Endothelial cell of umbilical vein (primary cell): ENCODE data around the gene SIPA1L3. TPM values are rescaled to one million over a fixed set of nuclear protein-coding genes. Genes with fewer than 3 reads are reported as not detected.

ENCODE experiments used
- BruUV-seq: library from RNA; stranded (reverse); fragments of 400-500 nt; replicated peaks from 2 replicates; lab custom pipeline; 2021; lab: Mats Ljungman, UMichigan
- CTCF ChIA-PET: fragments of 300-600, 350-600 bp; sonication (Branson Sonifier 250); formaldehyde crosslinking; loops from one replicate; lab custom pipeline; 2021; ENCODE audit warnings: antibody characterized with exemption, inconsistent platforms; lab: Charles Lee
- POLR2A ChIA-PET: fragments of 300-600, 350-600 bp; sonication (Branson Sonifier 250); formaldehyde crosslinking; loops from one replicate; lab custom pipeline; 2021; ENCODE audit warnings: antibody characterized with exemption, inconsistent platforms; lab: Charles Lee
- DNase-seq: peaks from one replicate; pipeline ENCODE4 v3.0.0-alpha.2; 2011; ENCODE audit warnings: low read depth, low spot score
- FAIRE-seq: peaks from 2 replicates; lab custom pipeline; 2011; peaks lifted over from hg19 to GRCh38; lab: Jason Lieb, UNC
- H2AFZ ChIP-seq: 2 replicates; pipeline ENCODE4 v1.6.0; 2012; ENCODE audit warnings: low read depth, low read length, control low read depth, inconsistent platforms
- H3K27ac ChIP-seq: 2 replicates; pipeline ENCODE4 v1.5.1; 2011; ENCODE audit warnings: low read depth, mild to moderate bottlenecking, control low read depth, low read length, moderate library complexity; ENCODE audit not compliant: insufficient read depth
- H3K27me3 ChIP-seq, 2 experiments: 2 replicates each; pipeline versions ENCODE4 v1.6.0 to v1.6.1; 2011; ENCODE audit warnings: low read length in 2 of 2, mixed read lengths in 1 of 2; ENCODE audit not compliant: control insufficient read depth in 2 of 2, insufficient read depth in 2 of 2
- H3K36me3 ChIP-seq, 2 experiments: 2 replicates in 1 of 2; 3 replicates in 1 of 2; pipeline ENCODE4 v1.5.1; 2011; ENCODE audit warnings: low read length in 2 of 2, mild to moderate bottlenecking in 1 of 2, moderate library complexity in 1 of 2; ENCODE audit not compliant: control insufficient read depth in 2 of 2, insufficient read depth in 2 of 2; ENCODE audit errors: extremely low read depth in 1 of 2
- H3K4me1 ChIP-seq: 3 replicates; pipeline ENCODE4 v1.5.1; 2011; ENCODE audit warnings: mild to moderate bottlenecking, low read length; ENCODE audit not compliant: control insufficient read depth, insufficient read depth; ENCODE audit errors: extremely low read depth
- H3K4me2 ChIP-seq: 2 replicates; pipeline ENCODE4 v1.6.1; 2011; ENCODE audit warnings: low read length, control low read depth, mixed read lengths; ENCODE audit not compliant: insufficient read depth
- H3K4me3 ChIP-seq, 3 experiments: fragments of 200-600 bp in 1 of 3; sonication (generic), shearing (Covaris generic) in 1 of 3; replicated peaks in 1 of 3; 2 replicates each; pipeline ENCODE4 v1.5.1; 2011 to 2016; ENCODE audit warnings: control low read depth in 3 of 3, low read length in 3 of 3, mild to moderate bottlenecking in 2 of 3, inconsistent platforms in 1 of 3, low read depth in 1 of 3, moderate library complexity in 1 of 3; ENCODE audit not compliant: insufficient read depth in 1 of 3
- H3K79me2 ChIP-seq: 2 replicates; pipeline ENCODE4 v1.6.0; 2012; ENCODE audit warnings: low read length, inconsistent platforms; ENCODE audit not compliant: control insufficient read depth, insufficient read depth
- H3K9ac ChIP-seq: replicated peaks from 2 replicates; pipeline ENCODE3; 2011; ENCODE audit warnings: low read length, control low read depth; ENCODE audit not compliant: insufficient read depth; ENCODE audit errors: extremely low read depth
- H3K9me1 ChIP-seq: replicated peaks from 3 replicates; pipeline ENCODE4 v1.6.0; 2011; ENCODE audit warnings: mild to moderate bottlenecking, low read length; ENCODE audit not compliant: control insufficient read depth, insufficient read depth; ENCODE audit errors: extremely low read depth
- H3K9me3 ChIP-seq: replicated peaks from 2 replicates; pipeline ENCODE4 v1.5.1; 2012; ENCODE audit warnings: low read length, inconsistent platforms; ENCODE audit not compliant: control insufficient read depth, insufficient read depth
- H4K20me1 ChIP-seq: replicated peaks from 2 replicates; pipeline ENCODE3; 2011; ENCODE audit warnings: mild to moderate bottlenecking, low read length; ENCODE audit not compliant: control insufficient read depth, insufficient read depth; ENCODE audit errors: extremely low read depth
- CTCF ChIP-seq, 2 donors: IDR thresholded peaks; 1 replicate in 1 of 2; 2 replicates in 1 of 2; pipeline ENCODE4 v1.5.1; 2011; ENCODE audit warnings: low read length in 2 of 2, mild to moderate bottlenecking in 2 of 2, moderate library complexity in 2 of 2, control low read depth in 1 of 2, inconsistent platforms in 1 of 2, low read depth in 1 of 2; ENCODE audit not compliant: insufficient read depth in 1 of 2; ENCODE audit errors: extremely low read depth in 1 of 2
- EZH2 ChIP-seq: IDR thresholded peaks from 2 replicates; pipeline ENCODE4 v1.6.1; 2012; ENCODE audit warnings: borderline replicate concordance, low read depth, mild to moderate bottlenecking, moderate library complexity, low read length, inconsistent platforms; ENCODE audit not compliant: severe bottlenecking
- FOS ChIP-seq: IDR thresholded peaks from 2 replicates; pipeline ENCODE4 v1.6.1; 2011; ENCODE audit warnings: mild to moderate bottlenecking, low read length, moderate library complexity, borderline replicate concordance; ENCODE audit not compliant: insufficient read depth
- GATA2 ChIP-seq: IDR thresholded peaks from 2 replicates; pipeline ENCODE4 v1.7.0; 2011; ENCODE audit warnings: low read depth, mild to moderate bottlenecking, moderate library complexity, mixed read lengths, low read length; ENCODE audit not compliant: insufficient read length, insufficient read depth
- JUN ChIP-seq: IDR thresholded peaks from 2 replicates; pipeline ENCODE4 v1.6.1; 2011; ENCODE audit warnings: borderline replicate concordance, low read depth; ENCODE audit not compliant: insufficient read length, insufficient read depth
- MYC ChIP-seq: IDR thresholded peaks from one replicate; pipeline ENCODE4 v1.6.1; 2011; ENCODE audit warnings: mild to moderate bottlenecking, low read depth, low read length
- POLR2A ChIP-seq: IDR thresholded peaks from 2 replicates; pipeline ENCODE4 v1.6.1; 2012; ENCODE audit warnings: low read depth, mild to moderate bottlenecking, control low read depth, low read length
- POLR2AphosphoS5 ChIP-seq: IDR thresholded peaks from 2 replicates; pipeline ENCODE4 v1.6.1; 2012; ENCODE audit warnings: low read depth, mild to moderate bottlenecking, control low read depth, low read length, moderate library complexity; ENCODE audit not compliant: insufficient read depth
- dilution Hi-C: fragments of 300-500 bp; cut with MboI; formaldehyde crosslinking; loops from one replicate; pipeline ENCODE4 v1.15.0; 2019; ENCODE audit warnings: low sequenced_read_pairs; ENCODE audit not compliant: extremely low pct_ligation_motif_present
- intact Hi-C: fragments of 100-400 bp; cut with micrococcal nuclease; formaldehyde crosslinking; loops from one replicate; pipeline ENCODE4 v1.10.0; 2022
- polyA plus RNA-seq, 4 experiments: library from polyadenylated mRNA; depleted of rRNA in 3 of 4; stranded (reverse) in 3 of 4; unstranded in 1 of 4; fragments of >200 nt; gene quantifications; 2 replicates each; pipeline versions ENCODE4 v1.2.1 to v1.2.3, GENCODE V29; 2011 to 2012; ENCODE audit warnings: missing spikeins in 1 of 4
- total RNA-seq: library from RNA; stranded (reverse); gene quantifications from 2 replicates; pipeline ENCODE4 v1.2.3, GENCODE V29; 2021
- TF ChIP-seq, protein P1 (sequence below): IDR thresholded peaks from 2 replicates; pipeline ENCODE4 v1.6.1; 2011; ENCODE audit not compliant: insufficient read depth, insufficient read length

The SIPA1L3 gene
- total and polyA plus RNA-seq, 2 donors (not counting 3 experiments of a cell fraction or from before 2014, with no cell fraction given): 14.2 to 47.2 TPM

- Histone ChIP-seq H3K4me1 (peaks cover 34% of the 10 kb centered on the region), H4K20me1 (no peaks in the 10 kb centered on the region), H3K9me3 (no peaks in the 10 kb centered on the region), H3K36me3 (no peaks in the 10 kb centered on the region), H3K27me3 (no peaks in the 10 kb centered on the region), H3K9ac (no peak overlapping the region), H3K4me3 (no peak overlapping the region), H3K4me2 (no peak overlapping the region), H2AFZ (no peak overlapping the region), H3K79me2 (peaks cover 29% of the 10 kb centered on the region), H3K27ac (peak overlapping the region; percentile 12), H3K9me1 (no peaks in the 10 kb centered on the region)
- peak; percentile 31 for FAIRE-seq
- no peak for DNase-seq
- no TSS peak for BruUV-seq
- dilution Hi-C loops (no loop called here), intact Hi-C loops (no loop called here)
- TF ChIP-seq EZH2 (no peak), CTCF (IDR thresholded peaks at IDR 0.05; ENCODE audit: extremely low read depth in 1 of 2, insufficient read depth in 1 of 2, low read depth in 1 of 2, low read length in 2 of 2) (no peak), POLR2AphosphoS5 (no peak), GATA2 (no peak), POLR2A (no peak), JUN (no peak), MYC (no peak), FOS (no peak)
- TF ChIP-seq, protein P1, sequence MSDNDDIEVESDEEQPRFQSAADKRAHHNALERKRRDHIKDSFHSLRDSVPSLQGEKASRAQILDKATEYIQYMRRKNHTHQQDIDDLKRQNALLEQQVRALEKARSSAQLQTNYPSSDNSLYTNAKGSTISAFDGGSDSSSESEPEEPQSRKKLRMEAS: no peak
- ChIA-PET CTCF (interaction anchor here (0.7 to 1.4 kb wide), 2 partner anchors 19 to 124 kb away, joined by 3 to 7 read pairs; no protein-coding TSS in a partner anchor), POLR2A (interaction anchor here (1.4 kb wide), 1 partner anchor 22 kb away, joined by 3 read pairs; no protein-coding TSS in a partner anchor)
Measured at GRCh38 chr19:38025909-38026307, 118.9 kb downstream of the SIPA1L3 start.
